NB4 (cell line): ENCODE measurements around the gene GMPR.

ENCODE experiments used
- DNase-seq: peaks from one replicate; pipeline ENCODE4 v3.0.0; 2010; ENCODE audit warnings: low read depth
- H3K4me3 ChIP-seq: one replicate; pipeline ENCODE4 v1.5.1; 2011; ENCODE audit warnings: mild to moderate bottlenecking, low read depth, low read length, moderate library complexity
- CTCF ChIP-seq: IDR thresholded peaks from one replicate; pipeline ENCODE4 v1.5.1; 2012; ENCODE audit warnings: low read depth, low read length
- MAX ChIP-seq: IDR thresholded peaks from 2 replicates; pipeline ENCODE4 v1.6.1; 2011; ENCODE audit warnings: low read depth, low read length
- MYC ChIP-seq: IDR thresholded peaks from 2 replicates; pipeline ENCODE4 v1.6.1; 2011; ENCODE audit warnings: low read depth, low read length
- POLR2A ChIP-seq: IDR thresholded peaks from 2 replicates; pipeline ENCODE4 v1.6.1; 2011; ENCODE audit warnings: mild to moderate bottlenecking; ENCODE audit not compliant: insufficient read length; ENCODE audit errors: extremely low read depth

The GMPR gene

DNA sequence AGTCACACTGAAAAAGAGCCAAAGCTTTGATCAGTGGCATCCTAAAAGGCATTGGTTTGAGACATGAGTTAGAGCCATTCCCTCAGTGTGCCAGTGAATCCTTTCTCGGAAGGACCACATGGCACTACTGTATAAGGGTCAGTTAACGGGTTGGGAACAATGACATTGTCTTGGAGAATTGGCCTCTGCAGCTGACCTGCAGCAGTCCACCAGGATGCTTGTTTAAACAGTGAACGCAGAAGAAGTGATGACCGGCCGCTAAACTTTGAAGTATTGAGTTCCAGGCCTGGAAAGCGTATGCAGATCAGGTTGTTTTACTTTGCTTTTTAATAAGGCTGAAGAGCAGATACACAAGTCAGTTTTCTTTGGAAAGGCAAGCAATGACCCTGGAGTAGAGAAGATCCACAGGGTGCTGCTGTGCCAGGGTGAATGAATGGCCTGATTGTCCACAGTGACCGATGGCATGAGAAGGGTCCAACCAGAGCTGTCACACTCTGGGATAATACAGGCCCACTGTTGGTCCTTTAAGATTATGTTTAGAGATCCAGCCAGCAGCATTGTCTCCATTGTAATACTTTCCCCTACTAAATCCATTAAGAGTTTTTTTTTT lies 57.8 kb downstream of the GMPR start:
- no peak for TF ChIP-seq MAX
- no peak for TF ChIP-seq MYC
- no peak for TF ChIP-seq POLR2A
- TF ChIP-seq CTCF, result no peak
- no peak for DNase-seq
- no peak overlapping the region for H3K4me3 ChIP-seq

DNA sequence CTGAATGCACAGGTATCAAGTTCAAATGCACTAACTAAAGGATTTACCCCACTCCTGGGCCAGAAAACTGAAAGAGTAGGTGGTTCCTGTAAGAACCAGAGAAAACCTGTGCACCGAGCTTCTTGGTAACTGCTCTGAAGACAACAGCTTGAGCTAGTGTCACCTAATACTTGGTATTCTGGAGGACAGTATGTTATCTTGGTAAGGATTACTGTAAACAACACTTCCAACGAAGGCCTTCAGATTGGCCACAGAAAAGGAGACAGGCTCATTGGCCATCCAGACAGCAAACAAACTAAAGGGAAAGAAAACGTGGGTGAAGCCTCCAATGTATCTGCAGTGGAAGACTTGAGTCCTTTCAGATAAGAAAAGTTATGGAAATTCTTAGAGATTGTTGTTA lies 61.5 kb downstream of the GMPR start:
- DNase-seq, result no peak
- no peak overlapping the region for H3K4me3 ChIP-seq
- TF ChIP-seq MAX (no peak), MYC (no peak), CTCF (no peak), POLR2A (no peak)

DNA sequence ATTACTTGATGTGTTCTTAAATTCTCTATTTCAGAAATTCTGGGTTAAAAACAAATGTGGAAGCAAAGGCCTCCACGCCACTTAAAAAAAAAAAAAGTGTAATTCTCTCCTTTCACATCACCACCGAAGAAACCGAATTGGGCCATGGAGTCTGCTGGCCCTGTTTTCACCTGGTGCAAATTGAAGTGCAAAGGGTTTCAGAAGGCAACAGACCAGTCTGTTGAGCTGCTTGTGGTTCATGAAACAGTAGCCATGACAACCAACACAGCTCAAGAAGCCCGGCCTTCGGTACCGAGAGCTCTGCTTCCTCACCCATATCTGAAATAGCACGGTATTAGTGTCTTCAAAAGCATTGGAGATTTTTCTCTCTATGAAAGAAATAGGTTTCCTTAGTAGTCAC lies 63.1 kb downstream of the GMPR start:
- TF ChIP-seq POLR2A (no peak), MYC (no peak), CTCF (no peak), MAX (no peak)
- DNase-seq, result no peak
- H3K4me3 ChIP-seq, result no peak overlapping the region

DNA sequence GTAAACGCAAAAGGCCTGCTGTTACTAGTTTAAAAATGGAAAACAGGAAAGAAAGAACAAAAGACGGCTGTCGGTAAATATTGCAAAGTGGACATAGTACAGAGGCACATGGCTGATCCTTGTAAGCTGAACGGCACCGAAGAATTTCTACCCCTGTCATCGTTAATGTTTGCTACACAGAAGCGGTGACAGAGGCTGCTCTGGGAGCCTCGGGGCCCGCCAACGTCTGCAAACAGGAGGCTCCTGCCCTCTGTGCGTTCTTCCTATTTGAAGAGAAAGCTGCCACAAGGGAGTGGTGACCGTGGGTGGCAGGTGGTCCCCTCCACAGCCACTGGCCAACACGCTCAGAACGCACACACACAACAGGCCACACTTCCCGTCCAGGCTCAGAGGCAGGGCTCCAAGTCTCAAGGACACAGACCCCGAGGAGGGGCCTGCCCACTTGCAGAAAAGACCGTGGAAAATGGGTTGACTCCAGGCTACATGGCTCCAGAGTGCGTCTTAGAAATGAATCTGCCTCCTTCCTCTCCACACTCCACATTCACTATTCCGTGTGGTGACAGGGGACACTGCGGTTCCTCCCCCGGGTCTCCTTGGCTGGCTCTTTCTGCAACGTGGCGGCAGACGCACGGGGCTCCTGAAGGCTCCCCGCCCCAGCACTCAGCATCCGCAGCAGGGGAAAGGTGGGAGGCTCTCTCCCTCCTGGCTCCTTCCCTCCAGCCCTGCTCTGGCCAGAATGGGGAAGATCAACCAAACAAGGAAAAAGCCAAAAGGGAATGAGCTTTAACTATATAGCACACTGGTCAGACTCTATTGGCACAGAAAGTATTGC lies 64.5 kb downstream of the GMPR start:
- peak; percentile 21 for DNase-seq
- TF ChIP-seq MAX (no peak), CTCF (no peak), POLR2A (no peak), MYC (no peak)
- no peak overlapping the region for H3K4me3 ChIP-seq

GRCh38 chr6:16305246-16305725 lies 66.9 kb downstream of the GMPR start:
- DNase-seq, result peak; percentile 97
- no peak for TF ChIP-seq CTCF
- TF ChIP-seq POLR2A, result no peak
- no peak; the same call in 1 of the 2 replicates for TF ChIP-seq MAX
- TF ChIP-seq MYC, result no peak
- peak overlapping the region; percentile 33 for H3K4me3 ChIP-seq
